Sigmoid colon (tissue), 4 donors: Measurements from ENCODE around the gene AEN.

Source experiments
- CTCF ChIP-seq, 4 experiments: fragments of 450-650 bp in 3 of 4; fragments of 200-600 bp in 1 of 4; IDR thresholded peaks; one replicate each; pipeline ENCODE4 v1.5.1; 2016 to 2019; ENCODE audit warnings: antibody characterized with exemption in 4 of 4, mild to moderate bottlenecking in 3 of 4, moderate library complexity in 2 of 4
- EP300 ChIP-seq, 4 donors: sonication (generic); formaldehyde crosslinking; IDR thresholded peaks; one replicate each; pipeline ENCODE4 v1.6.1; 2017; ENCODE audit warnings: antibody characterized with exemption in 4 of 4

DNA sequence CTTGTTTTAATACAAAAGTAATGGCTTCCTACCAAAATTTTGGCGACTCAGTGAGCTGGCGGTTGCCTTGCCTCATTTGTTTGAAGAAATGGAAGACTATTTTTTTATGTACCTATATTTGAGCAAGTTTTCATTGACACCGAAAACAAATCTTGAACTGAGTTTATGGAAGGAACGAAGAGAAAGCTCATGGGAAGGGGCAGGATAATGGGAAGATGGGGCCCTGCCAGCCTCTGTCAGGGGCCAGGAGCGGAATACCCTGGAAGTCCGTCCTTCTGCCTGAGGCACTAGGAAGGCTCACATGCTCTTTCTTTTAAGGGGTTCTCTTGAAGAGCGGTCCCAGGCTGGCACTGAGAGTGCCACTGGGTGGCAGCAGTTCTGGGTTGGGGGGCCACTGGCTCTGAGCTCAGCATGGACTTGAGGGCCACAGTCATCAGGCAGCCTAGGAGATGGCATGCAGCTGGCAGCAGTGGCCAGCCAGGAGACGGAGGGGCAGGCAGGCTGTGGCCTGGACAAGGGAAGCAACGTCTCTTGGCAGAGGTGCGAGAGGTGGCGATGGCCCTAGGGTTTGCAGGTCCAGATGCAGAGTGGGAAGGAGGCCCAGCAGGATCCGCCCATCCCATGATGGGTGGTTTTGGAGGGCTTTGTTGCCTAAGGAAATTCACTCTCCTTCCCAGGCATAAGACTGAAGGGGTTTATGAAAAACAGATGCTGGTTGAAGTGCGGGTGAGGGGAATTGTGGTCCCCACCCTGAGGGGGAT lies 59.3 kb downstream of the AEN start:
- TF ChIP-seq CTCF (IDR thresholded peaks at IDR 0.05), result no peak
- no peak for TF ChIP-seq EP300 (IDR thresholded peaks at IDR 0.05)
